GM18867 (cell line): ENCODE data around the gene FIZ1.

Experiments
- ATAC-seq: cut with Tn5 transposase; IDR thresholded peaks from one replicate; pipeline ENCODE4 v1.9.1; 2021; ENCODE audit warnings: mild to moderate bottlenecking, moderate library complexity; ENCODE audit not compliant: unreplicated experiment

Gene FIZ1

DNA sequence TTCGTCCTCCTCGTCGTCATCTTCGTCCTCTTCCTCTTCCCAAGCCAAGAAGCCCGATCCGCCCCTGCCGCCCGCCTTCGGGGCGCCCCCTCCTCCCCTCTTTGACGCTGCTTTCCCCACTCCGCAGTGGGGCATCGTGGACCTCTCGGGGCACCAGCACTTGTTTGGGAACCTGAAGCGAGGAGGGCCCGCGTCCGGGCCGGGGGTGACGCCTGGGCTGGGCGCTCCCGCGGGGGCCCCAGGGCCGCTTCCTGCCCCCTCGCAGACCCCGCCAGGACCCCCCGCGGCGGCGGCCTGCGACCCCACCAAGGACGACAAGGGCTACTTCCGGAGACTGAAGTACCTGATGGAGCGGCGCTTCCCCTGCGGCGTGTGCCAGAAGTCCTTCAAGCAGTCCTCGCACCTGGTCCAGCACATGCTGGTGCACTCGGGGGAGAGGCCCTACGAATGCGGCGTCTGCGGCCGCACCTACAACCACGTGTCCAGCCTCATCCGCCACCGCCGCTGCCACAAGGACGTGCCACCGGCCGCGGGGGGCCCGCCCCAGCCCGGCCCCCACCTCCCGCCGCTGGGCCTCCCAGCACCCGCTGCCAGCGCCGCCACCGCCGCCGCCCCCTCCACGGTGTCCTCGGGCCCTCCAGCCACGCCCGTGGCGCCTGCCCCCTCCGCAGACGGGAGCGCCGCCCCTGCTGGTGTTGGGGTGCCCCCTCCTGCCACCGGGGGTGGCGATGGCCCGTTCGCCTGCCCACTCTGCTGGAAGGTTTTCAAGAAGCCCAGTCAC is 14.8 kb upstream of the FIZ1 start:
- ATAC-seq, result no peak

DNA sequence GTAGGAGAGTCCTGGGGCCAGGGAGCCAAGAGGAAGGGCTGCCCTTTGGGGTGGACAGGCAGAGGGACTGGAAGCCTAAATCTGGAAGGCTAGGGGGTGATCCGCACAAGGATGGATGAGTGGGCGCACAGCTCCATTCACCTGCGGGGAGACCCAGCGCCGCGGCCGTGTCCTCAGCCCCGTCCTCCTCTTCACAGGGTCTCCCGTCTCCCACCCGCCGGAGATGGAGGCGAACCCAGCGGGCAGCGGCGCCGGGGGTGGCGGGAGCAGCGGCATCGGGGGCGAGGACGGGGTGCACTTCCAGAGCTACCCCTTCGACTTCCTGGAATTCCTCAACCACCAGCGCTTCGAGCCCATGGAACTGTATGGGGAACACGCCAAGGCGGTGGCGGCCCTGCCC is 14.1 kb upstream of the FIZ1 start:
- ATAC-seq, result no peak

GRCh38 chr19:55611983-55612645 is 12.8 kb upstream of the FIZ1 start:
- no peak for ATAC-seq

DNA sequence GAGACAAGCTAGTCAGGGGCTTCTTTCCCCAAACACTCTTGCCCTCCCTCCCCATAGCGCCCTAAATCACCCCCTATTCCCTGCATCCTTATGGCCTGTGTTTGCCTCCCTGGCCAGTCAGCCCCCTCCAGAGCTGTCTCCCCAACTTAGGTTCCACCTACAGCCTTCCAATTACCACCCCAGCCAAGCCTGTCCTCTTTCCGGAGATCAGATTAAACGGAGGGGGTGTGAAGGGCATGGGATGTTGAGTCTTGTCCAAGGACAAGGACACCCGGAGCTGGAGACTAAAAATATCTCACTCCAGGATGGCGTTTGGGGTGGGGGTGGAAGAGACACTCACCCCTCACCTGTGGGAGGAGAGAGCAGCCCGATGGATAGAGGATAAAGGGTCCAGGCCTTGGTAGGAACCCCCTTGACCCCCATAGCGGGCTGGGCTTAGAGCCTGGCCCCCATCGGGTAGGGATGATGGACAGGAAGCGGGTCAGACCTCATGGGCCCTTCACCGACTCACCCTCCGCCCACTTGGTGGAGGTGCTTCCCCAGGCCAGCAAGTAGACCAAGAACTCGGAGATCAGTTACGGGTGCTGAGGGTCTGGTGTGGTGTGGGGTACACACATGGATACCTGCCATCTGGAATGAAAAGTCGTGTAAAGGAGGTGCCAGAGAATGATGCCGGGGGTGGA is 12.1 kb upstream of the FIZ1 start:
- no peak for ATAC-seq

- no peak for ATAC-seq
These were observed 10.0 kb upstream of the FIZ1 start for GRCh38 chr19:55609326-55609725.

GRCh38 chr19:55606817-55607216 is 7.5 kb upstream of the FIZ1 start:
- no peak for ATAC-seq

GRCh38 chr19:55606471-55606787 is 7.1 kb upstream of the FIZ1 start:
- ATAC-seq, result no peak

- peak; percentile 22 for ATAC-seq
These were observed 6.5 kb upstream of the FIZ1 start, which contains the start of gene ZNF865 for GRCh38 chr19:55605637-55606470. ZNF865 (plus strand) TSS chr19:55605647; CDS start chr19:55613619, 7,972 bp downstream.

- ATAC-seq, result peak; percentile 71
These were observed 5.9 kb upstream of the FIZ1 start for GRCh38 chr19:55605207-55605636.

GRCh38 chr19:55603581-55604292 is 4.4 kb upstream of the FIZ1 start:
- ATAC-seq, result no peak

GRCh38 chr19:55603115-55603514 is 3.8 kb upstream of the FIZ1 start:
- ATAC-seq, result no peak

- no peak for ATAC-seq
These were observed 3.0 kb upstream of the FIZ1 start for GRCh38 chr19:55602104-55603001.

GRCh38 chr19:55601084-55601483 is 1.8 kb upstream of the FIZ1 start:
- ATAC-seq, result no peak

DNA sequence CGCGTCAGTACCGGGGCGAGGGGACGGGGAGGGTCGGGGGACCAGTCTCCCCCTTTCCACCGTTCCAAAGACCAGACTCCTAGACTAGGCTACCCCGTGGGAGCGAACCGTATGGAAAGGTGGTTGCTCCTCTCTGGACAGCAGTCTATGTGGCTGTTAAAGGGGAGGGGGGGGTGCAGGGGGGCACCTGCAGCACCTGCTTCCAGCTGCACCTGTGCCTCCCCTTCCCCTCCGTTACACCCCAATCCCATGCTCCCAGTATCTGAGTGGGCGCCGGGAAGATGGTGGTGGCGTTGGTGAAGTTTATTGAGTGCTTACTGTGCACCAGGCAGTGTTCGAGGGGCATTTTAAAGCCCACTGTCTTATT is 1.3 kb upstream of the FIZ1 start:
- no peak for ATAC-seq

- peak; percentile 42 for ATAC-seq
These were observed 735 bp upstream of the FIZ1 start, which contains the start of gene ZNF524 for GRCh38 chr19:55599842-55600661. ZNF524 (plus strand) TSS chr19:55600288; CDS start chr19:55602113, 1,825 bp downstream.

- ATAC-seq, result peak; percentile 49
These were observed 424 bp downstream of the FIZ1 start for GRCh38 chr19:55598719-55599467.

- ATAC-seq, result no peak
These were observed 1.3 kb downstream of the FIZ1 start for GRCh38 chr19:55598034-55598433.

DNA sequence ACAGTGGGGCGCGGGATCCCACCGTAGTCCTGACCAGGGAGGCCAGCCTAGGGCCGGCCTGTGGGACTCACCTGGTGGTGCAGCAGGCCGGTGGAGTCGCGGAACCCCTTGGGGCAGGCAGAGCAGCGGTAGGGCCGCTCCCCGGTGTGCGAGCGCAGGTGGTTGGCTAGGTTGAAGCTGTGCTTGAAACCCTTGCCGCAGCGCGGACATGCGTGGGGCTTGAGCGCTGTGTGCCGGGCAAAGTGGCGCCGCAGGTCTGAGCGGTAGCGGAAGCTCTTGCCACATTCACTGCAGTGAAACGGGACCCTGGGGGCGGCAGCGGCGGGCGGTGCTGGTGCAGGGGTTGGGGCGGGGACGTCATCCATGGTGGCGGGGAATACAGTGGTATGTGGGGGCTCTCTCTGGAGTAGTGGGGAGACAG is 1.8 kb downstream of the FIZ1 start:
- no peak for ATAC-seq
